ENCODE measurements around the gene TMEM254.
A peak's percentile ranks its signal among the peaks of the same experiment; 100 is the strongest.
"Not testable (repeated sequence)": the region's sequence is repeated elsewhere in the genome, so short reads cannot be mapped to it uniquely, and the experiment has no call there.

The TMEM254 gene, protein sequence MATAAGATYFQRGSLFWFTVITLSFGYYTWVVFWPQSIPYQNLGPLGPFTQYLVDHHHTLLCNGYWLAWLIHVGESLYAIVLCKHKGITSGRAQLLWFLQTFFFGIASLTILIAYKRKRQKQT

DNA sequence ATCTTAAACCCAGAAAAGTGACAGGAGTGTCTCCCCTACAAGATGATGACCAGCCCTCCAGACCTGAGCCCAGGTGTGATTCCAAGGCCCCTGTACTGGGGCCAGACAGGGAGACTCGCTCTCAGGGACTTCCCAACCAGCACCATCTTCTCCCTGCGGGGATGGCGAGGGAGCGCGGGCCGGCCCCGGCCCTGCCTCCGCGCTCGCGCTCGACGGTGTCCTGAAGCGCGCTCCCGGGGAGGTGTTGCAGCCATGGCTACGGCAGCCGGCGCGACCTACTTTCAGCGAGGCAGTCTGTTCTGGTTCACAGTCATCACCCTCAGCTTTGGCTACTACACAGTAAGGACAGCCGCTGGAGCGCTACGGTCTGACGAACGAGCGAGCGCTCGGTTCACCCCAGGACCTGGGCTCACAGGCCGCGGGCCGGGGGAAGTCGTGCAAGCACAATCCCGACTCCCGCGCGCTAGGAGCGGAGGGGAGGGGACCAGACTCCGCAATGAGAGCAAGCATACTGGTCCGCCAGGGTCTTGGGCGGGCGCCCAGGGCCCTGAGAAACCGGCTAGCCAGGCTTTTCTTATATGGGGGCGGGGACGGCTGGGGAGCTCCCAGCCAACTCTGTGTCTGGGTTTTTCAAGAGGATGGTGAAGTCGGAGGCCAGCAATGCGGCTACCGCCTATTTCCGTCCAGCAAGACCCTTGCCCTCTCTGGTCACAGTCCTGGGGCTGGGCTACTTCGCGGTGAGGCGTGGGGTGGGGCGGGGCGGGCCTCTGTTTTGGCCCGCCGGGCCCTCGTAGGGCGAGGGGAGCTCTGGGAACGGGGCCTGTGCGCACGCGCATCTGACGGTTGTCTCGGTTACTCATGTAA is at the start of gene TMEM254:
Gene TMEM254 (plus strand): TSS at position 218 of the 864 bp plus-strand sequence. CDS start 35 bp downstream, at position 253.
- DNase-seq, result peak; percentile 89

DNA sequence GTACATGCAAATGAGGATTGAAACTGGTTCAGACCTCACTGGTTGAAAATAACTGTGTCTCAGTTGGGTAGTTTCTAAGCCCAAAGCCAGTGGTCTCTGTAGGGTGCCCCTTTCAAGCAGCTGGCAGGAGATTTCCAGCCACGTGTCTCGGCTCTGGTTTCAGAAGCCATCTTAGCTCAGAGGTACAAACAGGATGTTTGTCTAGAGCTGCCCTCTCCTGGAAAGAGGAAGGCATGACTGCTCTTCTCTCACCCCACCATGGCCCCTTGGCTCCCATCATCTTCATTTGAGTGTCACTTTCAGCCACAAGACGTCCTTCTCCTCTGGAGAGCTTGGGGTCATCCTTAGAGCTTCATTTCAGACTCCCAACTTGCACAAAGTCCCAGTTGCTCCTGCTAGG is 49.3 kb upstream of the TMEM254 start:
- not testable (repeated sequence) for DNase-seq

DNA sequence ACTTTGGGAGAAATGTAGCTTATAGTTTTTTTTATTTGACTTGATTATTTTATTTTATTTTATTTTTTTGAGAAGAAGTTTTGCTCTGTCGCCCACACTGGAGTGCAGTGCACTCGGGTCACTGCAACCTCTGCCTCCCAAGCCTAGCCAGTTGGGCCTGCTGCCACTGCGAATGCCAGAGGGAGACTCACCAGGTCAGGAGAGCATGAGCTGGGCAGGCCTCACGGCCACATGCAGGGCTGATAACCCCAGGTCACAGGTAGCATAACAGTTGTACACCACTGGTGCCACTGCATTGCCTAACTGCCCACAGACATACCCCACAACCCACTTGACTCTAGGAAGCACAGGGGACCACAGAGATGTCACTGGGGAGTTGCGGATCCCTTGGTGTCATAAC is 48.6 kb upstream of the TMEM254 start:
- DNase-seq, result not testable (repeated sequence)

DNA sequence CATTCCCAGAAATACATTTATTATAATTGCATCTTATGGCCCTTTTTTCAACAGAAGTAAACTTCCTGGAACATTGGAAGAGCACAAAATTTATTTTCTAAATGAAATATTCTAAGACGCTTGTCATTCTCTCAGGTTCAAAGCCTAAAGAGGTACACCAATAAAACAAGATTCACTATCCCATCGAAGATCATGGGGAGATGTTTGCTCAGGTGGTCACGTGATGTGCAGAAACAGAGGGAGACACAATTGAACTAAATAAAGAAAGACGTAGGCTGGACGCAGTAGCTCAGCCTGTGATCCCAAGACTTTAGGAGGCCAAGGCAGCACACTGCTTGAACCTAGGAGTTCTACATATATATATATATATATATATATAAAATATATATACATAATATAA is 46.0 kb upstream of the TMEM254 start:
- no peak for DNase-seq

DNA sequence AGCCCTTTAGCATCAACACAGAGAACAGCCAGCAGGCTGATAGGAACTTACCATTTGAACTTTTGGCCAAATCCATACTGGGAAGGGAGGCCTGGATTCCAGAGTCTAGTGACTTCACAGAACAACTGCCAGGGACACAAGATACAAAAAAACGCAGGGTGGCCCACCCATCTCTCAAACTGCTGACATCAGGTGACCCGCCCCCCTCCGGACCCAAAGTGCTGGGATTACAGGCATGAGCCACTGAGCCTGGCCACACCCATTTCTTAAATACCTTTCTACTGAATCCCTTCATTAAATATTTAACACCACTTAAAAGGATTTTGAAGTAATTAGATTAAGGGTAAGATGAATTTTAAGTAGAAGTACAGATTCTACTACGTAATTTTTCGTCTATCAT is 43.7 kb upstream of the TMEM254 start:
- DNase-seq, result not testable (repeated sequence)

DNA sequence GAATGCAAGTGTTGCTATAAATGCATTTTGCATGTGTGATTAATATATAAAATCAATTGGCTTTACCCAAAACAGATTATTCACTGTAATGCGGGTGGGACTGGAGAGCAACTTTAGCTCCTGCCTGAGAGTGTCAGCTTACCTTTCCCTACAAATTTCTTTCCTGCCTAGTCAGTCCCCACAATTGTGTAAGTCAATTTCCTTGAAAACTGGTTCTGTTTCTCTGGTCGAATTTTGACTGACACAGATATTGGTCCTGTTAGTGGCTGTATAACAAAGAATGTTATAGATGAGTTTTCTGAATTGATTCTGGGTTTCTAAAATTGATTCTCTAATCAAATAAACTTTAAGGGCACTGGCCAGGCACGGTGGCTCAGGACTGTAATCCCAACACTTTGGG is 43.0 kb upstream of the TMEM254 start:
- DNase-seq, result not testable (repeated sequence)

DNA sequence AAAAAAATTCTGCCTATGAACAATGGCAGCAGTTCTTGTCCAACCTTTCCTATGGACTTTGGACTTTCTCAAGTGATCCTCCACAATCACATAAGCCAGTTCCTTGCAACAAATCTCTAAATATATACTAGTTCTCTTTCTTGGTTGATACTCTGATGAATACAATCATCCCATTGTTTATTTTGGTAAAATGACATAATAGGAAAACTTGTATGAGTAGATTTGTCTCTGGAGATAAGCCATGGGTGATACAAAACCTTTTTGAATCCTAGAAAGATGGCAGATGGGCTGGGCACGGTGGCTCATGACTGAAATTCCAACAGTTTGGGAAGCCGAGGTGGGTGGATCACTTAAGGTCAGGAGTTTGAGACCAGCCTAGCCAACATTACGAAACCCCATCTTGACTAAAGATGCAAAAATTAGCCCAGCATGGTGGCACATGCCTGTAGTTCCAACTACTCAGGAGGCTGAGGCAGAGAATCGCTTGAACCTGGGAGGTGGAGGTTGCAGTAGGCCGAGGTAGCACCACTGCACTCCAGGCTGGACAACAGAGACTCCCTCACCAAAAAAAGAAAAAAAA is 41.5 kb upstream of the TMEM254 start:
- DNase-seq, result not testable (repeated sequence)

DNA sequence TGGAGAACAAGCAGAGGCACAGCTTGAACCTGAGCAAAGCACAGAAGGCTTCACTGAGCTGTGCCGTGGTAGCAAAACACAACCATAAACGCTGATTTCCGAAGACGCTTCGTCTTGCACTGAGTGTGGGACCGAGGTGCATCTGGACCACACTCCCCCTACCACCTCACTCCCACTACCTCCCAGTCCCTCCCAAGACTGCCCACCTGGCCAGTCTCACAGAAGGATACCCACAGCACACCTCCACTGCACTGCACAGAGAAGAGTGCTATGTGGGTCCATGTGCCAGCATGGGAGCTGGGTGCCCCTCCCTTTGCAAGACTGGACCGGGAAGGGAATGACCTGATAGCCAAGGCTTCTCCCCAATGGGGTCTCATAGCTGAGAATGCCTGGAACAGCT is 40.2 kb upstream of the TMEM254 start:
- DNase-seq, result not testable (repeated sequence)

DNA sequence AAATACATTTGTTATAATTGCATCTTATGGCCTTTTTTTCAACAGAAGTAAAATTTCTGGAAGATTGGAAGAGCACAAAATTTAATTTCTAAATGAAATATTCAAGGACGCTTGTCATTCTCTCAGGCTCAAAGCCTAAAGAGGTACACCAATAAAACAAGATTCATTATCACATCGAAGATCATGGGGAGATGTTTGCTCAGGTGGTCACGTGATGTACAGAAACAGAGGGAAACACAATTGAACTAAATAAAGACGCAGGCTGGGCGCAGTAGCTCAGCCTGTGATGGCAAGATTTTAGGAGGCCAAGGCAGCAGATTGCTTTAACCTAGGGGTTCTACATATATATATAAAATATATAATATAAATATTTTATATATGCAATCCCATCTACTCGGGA is 37.3 kb upstream of the TMEM254 start:
- no peak for DNase-seq

DNA sequence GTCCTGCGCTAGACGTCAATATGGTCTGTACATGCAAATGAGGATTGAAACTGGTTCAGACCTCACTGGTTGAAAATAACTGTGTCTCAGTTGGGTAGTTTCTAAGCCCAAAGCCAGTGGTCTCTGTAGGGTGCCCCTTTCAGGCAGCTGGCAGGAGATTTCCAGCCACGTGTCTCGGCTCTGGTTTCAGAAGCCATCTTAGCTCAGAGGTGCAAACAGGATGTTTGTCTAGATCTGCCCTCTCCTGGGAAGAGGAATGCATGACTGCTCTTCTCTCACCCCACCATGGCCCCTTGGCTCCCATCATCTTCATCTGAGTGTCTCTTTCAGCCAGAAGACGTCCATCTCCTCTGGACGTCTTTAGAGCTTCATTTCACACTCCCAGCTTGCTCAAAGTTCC is 33.5 kb upstream of the TMEM254 start:
- DNase-seq, result not testable (repeated sequence)

DNA sequence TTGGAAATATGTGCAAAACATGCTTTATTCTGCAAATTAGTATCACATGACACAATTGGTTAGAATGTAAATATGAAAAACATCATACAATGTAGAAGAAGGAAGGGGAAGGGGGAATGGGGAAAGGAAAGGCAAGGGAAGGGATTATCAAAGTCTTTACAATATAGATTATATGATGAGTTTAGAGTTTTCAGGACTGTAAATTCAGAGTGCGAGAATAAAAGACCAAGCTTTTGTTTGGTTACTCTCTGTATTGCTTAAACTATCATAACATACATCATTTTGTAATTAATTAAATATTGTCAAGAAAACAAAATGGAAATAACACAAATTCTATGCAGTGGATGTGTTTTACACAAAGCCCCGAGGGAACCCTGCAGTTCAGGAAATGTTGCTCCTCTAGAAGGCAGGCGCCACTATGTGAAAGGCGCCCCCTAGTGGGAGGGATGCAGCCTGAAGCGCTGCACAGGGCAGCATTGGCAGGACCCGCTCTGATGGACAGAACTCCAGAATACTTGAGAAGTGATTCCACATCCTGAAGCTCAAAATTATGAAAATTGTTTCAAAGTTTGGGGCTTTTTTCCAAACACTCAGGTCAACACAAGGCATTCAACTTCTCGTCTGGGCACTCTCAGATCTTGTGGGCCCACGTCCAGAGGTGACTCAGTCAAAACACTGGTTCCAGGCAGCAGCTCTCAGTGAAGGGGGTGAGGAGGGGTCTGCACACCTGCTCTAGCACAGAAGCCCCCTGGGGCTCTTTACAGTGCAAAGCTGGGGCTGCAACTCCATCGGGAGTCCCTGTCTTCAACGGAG is 31.6 kb upstream of the TMEM254 start:
- peak; percentile 60 to 65 for DNase-seq

DNA sequence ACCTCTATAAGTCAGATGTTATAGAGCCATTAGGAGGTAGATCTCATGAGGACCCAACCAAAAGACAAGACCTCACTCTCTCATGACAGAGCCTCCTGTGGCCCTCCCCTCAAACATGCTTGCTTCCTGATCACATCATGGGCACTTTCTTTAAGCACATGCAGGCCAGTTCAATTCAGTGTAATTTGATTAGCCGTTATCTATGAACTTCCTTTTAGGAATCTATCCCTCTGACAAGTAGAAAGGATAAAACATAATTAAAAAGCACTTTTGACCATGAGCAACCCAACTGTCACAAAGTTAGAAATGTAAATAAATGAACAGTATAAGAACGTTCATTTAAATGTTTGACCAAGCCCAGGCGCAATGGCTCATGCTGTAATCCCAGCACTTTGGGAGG is 27.7 kb upstream of the TMEM254 start:
- DNase-seq, result no peak

DNA sequence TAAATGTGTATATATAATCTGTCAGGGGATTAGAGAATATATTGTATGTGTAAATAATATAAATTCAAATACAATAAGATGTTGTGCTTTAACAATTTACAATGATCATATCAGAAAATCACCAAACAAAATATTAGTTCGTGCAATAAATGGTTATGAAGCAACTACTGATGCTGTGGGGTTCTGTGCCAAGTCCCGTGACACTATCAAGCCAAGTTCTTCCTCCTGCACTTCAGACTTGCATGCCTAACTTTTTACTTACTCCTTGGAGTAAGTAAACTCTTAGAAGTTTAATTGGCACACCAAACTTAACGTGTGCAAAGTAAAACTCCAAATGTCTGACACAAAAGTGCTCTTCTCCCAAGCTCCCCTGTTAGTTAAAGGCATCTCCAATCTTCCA is 26.5 kb upstream of the TMEM254 start:
- no peak for DNase-seq

DNA sequence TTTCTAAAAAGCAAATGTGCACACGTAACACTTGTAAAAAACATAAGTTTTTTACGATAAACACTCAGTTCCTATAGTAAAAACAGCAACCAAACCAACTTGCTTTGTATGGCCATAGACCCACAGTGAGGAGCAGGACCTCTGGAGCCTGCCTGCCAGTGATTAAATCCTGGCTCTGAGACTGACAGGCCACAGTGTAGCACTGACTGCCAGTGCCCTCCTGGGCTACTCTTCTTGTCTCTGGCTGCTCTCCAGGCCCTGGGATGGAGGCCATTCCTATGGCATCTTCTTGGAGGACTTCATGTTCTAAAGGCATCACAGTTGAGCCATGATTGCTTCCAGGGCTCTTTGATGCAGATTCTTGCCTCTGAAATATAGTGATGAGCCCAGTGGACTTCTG is 22.7 kb upstream of the TMEM254 start:
- DNase-seq, result no peak

DNA sequence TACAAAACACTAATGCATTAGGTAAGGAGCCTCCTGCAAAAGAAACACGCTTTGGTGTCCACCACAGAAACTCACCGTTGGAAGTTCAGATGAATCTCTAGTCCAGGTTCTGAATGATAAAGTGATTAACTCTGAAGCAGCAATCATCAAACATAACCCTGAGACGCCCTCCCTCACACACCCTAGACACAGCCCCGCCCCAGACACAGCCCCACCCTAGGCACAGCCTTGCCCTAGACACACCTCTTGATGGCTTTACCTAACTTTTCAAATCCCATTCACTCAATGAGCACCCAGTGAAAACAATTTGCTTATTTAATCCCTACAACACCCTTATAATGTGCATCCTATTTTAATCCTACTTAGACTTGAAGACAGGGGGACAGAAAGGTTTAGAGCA is 21.3 kb upstream of the TMEM254 start:
- no peak for DNase-seq

DNA sequence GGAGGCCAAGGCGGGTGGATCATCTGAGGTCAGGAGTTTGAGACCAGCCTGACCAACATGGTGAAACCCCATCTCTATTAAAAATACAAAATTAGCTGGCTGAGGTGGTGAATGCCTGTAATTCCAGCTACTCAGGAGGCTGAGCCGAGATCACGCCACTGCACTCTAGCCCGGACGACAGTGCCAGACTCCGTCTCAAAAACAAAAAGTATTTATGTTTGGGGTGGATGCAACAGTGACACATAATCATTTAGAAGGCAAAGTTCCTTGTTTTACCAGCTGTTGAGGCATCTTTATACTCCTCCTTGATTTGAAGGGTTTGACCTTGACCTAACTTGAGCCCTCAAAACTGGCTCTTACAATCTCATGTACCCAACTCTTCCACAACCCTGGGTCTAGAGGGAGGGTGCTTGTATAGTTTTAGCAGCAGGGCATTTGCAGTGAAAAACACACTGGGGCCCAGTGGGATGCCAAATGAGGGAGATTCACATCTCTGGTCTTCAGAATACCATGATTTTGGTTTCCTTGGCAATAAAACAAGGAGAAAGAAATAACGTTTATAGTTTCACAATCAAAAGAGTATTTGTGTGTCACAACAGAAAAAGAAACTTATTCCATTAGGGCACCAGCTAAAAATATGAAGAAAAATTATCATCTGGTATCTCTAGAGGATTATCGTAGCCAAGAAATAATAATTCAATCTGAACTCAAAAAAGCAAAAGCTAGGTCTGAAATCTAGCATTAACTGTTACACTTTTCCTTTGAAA is 14.2 kb upstream of the TMEM254 start:
- DNase-seq, result no peak

DNA sequence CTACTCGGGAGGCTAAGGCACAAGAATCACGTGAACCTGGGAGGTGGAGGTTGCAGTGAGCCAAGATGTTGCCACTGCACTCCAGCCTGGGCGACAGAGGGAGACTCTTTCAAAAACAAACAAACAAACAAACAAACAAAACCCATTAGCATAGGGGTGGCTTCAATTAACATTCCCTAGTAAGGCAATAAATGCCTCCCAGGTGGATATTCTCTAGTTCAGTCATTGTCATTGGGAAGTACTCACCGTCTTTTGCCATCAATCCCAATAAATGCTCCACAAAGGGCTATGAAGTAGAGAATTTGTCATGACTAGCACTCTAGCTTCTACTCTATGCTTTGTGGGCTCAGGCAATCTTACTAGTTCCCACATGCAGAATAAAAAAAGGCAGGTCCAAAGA is 11.7 kb upstream of the TMEM254 start:
- no peak for DNase-seq

DNA sequence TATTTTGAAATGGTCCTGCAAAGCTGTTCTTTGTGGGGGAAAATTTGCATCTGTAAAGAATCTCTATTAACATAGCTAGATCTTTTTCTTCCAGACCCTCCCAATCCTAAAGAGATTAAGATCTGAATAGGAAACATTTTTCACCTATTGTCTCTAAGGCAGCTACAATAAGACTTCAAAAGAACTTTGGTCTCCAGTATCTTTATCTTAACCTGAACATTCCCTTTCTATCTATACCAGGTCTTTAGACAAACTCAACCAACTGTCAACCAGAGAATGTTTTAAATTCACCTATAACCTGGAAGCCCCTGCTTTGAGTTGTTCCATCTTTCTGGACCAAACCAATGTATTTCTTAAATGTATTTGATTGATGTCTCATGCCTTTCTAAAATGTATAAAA is 10.6 kb upstream of the TMEM254 start:
- DNase-seq, result not testable (repeated sequence)

DNA sequence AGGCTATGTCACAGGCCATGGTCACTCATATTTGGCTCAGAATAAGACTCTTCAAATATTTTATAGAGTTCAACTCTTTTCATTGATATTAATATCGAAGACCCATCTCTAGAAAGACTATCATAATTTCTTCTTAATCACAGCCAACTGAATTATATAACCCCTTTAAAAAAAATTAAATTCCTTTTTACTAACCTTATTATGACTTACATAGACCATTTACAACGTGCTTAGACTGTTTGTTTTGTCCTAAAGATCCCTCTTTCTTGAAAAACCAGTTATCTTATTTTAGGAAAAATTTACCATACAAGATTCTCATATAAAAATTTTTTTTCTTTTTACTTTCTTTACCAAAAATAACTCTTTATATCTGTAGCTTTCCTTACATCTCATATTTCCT is 10.2 kb upstream of the TMEM254 start:
- DNase-seq, result no peak

DNA sequence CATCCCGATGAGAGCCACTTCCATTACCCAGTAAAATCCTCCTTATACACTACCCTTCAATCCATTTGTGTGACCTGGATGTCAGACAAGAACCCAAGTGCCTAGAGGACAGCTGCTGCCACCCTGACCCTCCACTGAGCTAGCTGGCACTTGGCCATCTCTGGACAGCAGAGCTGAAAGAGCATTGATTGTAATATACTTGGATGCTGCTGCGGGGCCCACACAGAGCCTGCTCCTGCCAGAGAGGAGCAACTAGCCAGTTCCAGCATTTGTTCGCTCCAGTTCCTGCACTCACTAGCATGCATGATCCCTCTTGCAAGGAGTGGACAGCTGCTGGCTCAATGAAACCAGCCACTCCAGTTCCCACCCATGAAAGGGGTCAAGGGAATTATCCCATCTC is 8.4 kb upstream of the TMEM254 start:
- no peak for DNase-seq

DNA sequence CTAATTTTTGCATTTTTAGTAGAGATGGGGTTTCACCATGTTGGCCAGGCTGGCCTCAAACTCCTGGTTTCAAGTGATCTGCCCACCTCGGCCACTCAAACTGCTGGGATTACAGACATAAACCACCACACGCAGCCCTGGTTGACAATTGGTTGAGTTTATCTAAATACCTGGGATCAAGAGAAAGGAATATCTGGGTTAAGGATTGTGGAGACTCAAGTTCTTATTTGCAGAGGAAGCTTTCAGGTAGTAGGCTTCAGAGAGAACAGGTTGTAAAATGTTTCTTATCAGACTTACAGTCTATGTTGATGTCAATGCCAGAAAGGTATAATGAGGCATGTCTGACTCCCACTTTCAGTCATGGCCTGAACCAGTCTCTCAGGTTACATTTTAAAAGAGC is 5.9 kb upstream of the TMEM254 start:
- DNase-seq, result no peak

DNA sequence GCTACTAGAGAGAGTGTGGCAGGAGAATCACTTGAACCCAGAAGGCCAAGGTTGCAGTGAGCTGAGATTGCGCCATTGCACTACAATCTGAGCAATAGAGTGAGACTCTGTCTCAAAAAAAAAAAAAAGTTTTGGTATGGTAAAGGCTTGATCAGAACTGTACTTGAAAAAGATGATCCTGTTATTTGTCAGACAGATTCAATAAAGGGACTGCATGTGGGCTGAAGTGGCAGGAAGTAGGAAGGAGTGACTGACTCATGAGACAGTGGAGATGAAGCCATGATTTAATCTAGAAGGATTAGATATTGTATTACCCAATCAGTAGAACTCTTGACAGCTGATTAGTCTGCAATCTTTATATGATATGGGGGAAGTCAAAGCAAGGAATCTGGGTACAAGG is 2.7 kb upstream of the TMEM254 start:
- DNase-seq, result no peak
